WTC11 (cell line): Measurements from ENCODE around the gene KCNB1. TPM values are rescaled to one million over a fixed set of nuclear protein-coding genes. Genes with fewer than 3 reads are reported as not detected.

Experiments
- ATAC-seq: fragments of 200-7000 bp; cut with Tn5 transposase; 2 replicates; pipeline ENCODE4 v1.10.0; 2021; ENCODE audit warnings: mild to moderate bottlenecking, moderate library complexity
- CTCF ChIA-PET: fragments of 300-600 bp; sonication (Branson Sonifier 250); formaldehyde crosslinking; loops from one replicate; lab custom pipeline; 2021; ENCODE audit warnings: antibody characterized with exemption; lab: Charles Lee
- POLR2A ChIA-PET: fragments of 350-600 bp; sonication (Branson Sonifier 250); formaldehyde crosslinking; loops from one replicate; lab custom pipeline; 2021; ENCODE audit warnings: antibody characterized with exemption; lab: Charles Lee
- DNase-seq: peaks from one replicate; pipeline ENCODE4 v3.0.0; 2021; ENCODE audit warnings: low spot score
- H3K27ac Mint-ChIP-seq: 2 replicates; pipeline ENCODE4 v1.8.0; 2021; ENCODE audit warnings: mixed read lengths
- H3K27me3 Mint-ChIP-seq: 2 replicates; pipeline ENCODE4 v1.8.0; 2021; ENCODE audit warnings: low read depth, mild to moderate bottlenecking, moderate library complexity, mixed read lengths
- H3K36me3 Mint-ChIP-seq: 2 replicates; pipeline ENCODE4 v1.8.0; 2021; ENCODE audit warnings: mixed read lengths
- H3K4me1 Mint-ChIP-seq: 2 replicates; pipeline ENCODE4 v1.8.0; 2022; ENCODE audit warnings: mixed read lengths
- H3K4me3 Mint-ChIP-seq: 2 replicates; pipeline ENCODE4 v1.8.0; 2021; ENCODE audit warnings: mild to moderate bottlenecking, moderate library complexity, mixed read lengths
- H3K9me3 Mint-ChIP-seq: 2 replicates; pipeline ENCODE4 v1.8.0; 2021; ENCODE audit warnings: mixed read lengths
- FOXJ3 ChIP-seq: sonication (generic); formaldehyde crosslinking; IDR thresholded peaks from 2 replicates; pipeline ENCODE4 v1.9.0; 2021; ENCODE audit warnings: missing genetic modification reagents, mild to moderate bottlenecking, borderline replicate concordance
- FOXP1 ChIP-seq: sonication (generic); formaldehyde crosslinking; IDR thresholded peaks from 2 replicates; pipeline ENCODE4 v1.8.0; 2022; ENCODE audit warnings: missing genetic modification reagents, mild to moderate bottlenecking, moderate library complexity, borderline replicate concordance
- GRHL2 ChIP-seq: fragments of 250-450 bp; sonication (Bioruptor Pico); IDR thresholded peaks from 2 replicates; pipeline ENCODE4 v1.8.0; 2022; ENCODE audit warnings: mild to moderate bottlenecking, moderate library complexity; ENCODE audit not compliant: insufficient replicate concordance, severe bottlenecking
- NFE2L1 ChIP-seq: sonication (generic); formaldehyde crosslinking; IDR thresholded peaks from 2 replicates; pipeline ENCODE4 v1.8.1; 2023; ENCODE audit warnings: missing genetic modification reagents
- NR2C2 ChIP-seq: sonication (generic); formaldehyde crosslinking; IDR thresholded peaks from 2 replicates; pipeline ENCODE4 v1.8.0; 2022; ENCODE audit warnings: mild to moderate bottlenecking, missing genetic modification reagents
- OVOL2 ChIP-seq: fragments of 250-450 bp; sonication (Bioruptor Pico); IDR thresholded peaks from 2 replicates; pipeline ENCODE4 v1.9.0; 2021; ENCODE audit warnings: mild to moderate bottlenecking, borderline replicate concordance
- PRDM15 ChIP-seq: sonication (generic); formaldehyde crosslinking; IDR thresholded peaks from 2 replicates; pipeline ENCODE4 v1.8.0; 2022; ENCODE audit warnings: missing genetic modification reagents
- SMAD3 ChIP-seq: sonication (generic); formaldehyde crosslinking; IDR thresholded peaks from 2 replicates; pipeline ENCODE4 v1.8.0; 2022; ENCODE audit warnings: missing genetic modification reagents, mild to moderate bottlenecking, borderline replicate concordance
- TCF7 ChIP-seq: sonication (generic); formaldehyde crosslinking; IDR thresholded peaks from 2 replicates; pipeline ENCODE4 v1.8.0; 2022; ENCODE audit warnings: mild to moderate bottlenecking, low read depth, missing genetic modification reagents, moderate library complexity
- USF2 ChIP-seq: sonication (generic); formaldehyde crosslinking; IDR thresholded peaks from 2 replicates; pipeline ENCODE4 v1.8.1; 2023; ENCODE audit warnings: mild to moderate bottlenecking, missing genetic modification reagents, moderate library complexity
- ZNF532 ChIP-seq: fragments of 250-450 bp; sonication (Bioruptor Pico); IDR thresholded peaks from 2 replicates; pipeline ENCODE4 v1.9.0; 2021; ENCODE audit warnings: mild to moderate bottlenecking, borderline replicate concordance
- total RNA-seq: library from RNA; stranded (reverse); gene quantifications from 3 replicates; pipeline ENCODE4 v1.2.3, GENCODE V29; 2021
- TF ChIP-seq, protein P1 (sequence below): fragments of 250-450 bp; sonication (Bioruptor Pico); conservative IDR thresholded peaks from 2 replicates; pipeline ENCODE4 v1.9.0; 2021; ENCODE audit warnings: mild to moderate bottlenecking
- TF ChIP-seq, protein P2 (sequence below): sonication (generic); formaldehyde crosslinking; IDR thresholded peaks from 2 replicates; pipeline ENCODE4 v1.8.1; 2022; ENCODE audit warnings: low read depth, missing genetic modification reagents, borderline replicate concordance
- TF ChIP-seq, protein P3 (sequence below): sonication (generic); formaldehyde crosslinking; IDR thresholded peaks from 2 replicates; pipeline ENCODE4 v1.8.0; 2022; ENCODE audit warnings: mild to moderate bottlenecking, missing genetic modification reagents
- TF ChIP-seq, protein P4 (sequence below): fragments of 250-450 bp; sonication (Bioruptor Pico); IDR thresholded peaks from 2 replicates; pipeline ENCODE4 v1.8.0; 2021; ENCODE audit warnings: mild to moderate bottlenecking
- TF ChIP-seq, protein P5 (sequence below): fragments of 200-600 bp; IDR thresholded peaks from 2 replicates; pipeline ENCODE4 v1.8.0; 2022; ENCODE audit warnings: antibody characterized with exemption

KCNB1 gene
- total RNA-seq, 1 experiment from 2014 or later, result 1.1 TPM

- ATAC-seq (no peak), DNase-seq (no peak)
- Mint-ChIP-seq H3K27ac (no peak overlapping the region), H3K9me3 (peaks cover 7% of the 10 kb centered on the region), H3K4me3 (no peak overlapping the region), H3K4me1 (no peaks in the 10 kb centered on the region), H3K27me3 (no peaks in the 10 kb centered on the region), H3K36me3 (peaks cover 37% of the 10 kb centered on the region)
- TF ChIP-seq NFE2L1 (no peak), FOXP1 (no peak), PRDM15 (CRISPR knock-in tag) (no peak), GRHL2 (CRISPR knock-in tag) (no peak), ZNF532 (CRISPR knock-in tag) (no peak), TCF7 (no peak), OVOL2 (no peak), USF2 (CRISPR knock-in tag) (no peak), NR2C2 (no peak), SMAD3 (CRISPR knock-in tag) (no peak), FOXJ3 (CRISPR knock-in tag) (no peak)
- TF ChIP-seq, protein P1, sequence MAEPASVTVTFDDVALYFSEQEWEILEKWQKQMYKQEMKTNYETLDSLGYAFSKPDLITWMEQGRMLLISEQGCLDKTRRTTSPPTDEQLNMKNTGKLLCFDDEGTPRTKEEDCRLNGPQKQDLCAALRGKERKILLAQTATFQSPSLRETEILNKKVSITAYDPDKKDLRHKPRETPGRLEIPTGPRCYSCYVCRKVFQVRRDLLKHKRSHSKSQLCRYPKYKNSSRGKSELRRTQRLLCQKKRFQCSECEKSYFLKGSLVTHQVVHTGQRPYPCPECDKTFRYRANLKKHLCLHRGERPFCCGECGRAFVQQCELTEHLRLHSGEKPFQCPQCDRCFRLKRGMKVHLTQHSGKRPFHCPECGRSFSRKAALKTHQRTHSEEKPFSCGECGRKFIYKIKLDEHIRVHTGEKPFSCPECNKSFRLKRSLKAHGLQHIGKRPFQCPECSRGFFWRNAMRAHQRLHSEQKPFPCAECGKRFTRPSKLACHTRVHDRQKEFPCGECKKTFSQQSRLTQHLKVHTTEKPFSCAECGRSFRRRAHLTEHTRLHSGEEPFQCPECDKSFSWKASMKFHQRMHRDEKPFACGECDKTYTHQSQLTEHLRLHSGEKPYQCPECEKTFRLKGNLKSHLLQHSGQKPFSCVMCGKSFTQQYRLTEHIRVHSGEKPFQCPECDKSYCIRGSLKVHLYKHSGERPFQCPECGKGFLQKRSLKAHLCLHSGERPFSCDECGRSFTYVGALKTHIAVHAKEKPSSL (CRISPR knock-in tag), result no peak
- TF ChIP-seq, protein P2, sequence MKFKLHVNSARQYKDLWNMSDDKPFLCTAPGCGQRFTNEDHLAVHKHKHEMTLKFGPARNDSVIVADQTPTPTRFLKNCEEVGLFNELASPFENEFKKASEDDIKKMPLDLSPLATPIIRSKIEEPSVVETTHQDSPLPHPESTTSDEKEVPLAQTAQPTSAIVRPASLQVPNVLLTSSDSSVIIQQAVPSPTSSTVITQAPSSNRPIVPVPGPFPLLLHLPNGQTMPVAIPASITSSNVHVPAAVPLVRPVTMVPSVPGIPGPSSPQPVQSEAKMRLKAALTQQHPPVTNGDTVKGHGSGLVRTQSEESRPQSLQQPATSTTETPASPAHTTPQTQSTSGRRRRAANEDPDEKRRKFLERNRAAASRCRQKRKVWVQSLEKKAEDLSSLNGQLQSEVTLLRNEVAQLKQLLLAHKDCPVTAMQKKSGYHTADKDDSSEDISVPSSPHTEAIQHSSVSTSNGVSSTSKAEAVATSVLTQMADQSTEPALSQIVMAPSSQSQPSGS (CRISPR knock-in tag), result no peak
- TF ChIP-seq, protein P3, sequence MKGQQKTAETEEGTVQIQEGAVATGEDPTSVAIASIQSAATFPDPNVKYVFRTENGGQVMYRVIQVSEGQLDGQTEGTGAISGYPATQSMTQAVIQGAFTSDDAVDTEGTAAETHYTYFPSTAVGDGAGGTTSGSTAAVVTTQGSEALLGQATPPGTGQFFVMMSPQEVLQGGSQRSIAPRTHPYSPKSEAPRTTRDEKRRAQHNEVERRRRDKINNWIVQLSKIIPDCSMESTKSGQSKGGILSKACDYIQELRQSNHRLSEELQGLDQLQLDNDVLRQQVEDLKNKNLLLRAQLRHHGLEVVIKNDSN (CRISPR knock-in tag), result no peak
- TF ChIP-seq, protein P4, sequence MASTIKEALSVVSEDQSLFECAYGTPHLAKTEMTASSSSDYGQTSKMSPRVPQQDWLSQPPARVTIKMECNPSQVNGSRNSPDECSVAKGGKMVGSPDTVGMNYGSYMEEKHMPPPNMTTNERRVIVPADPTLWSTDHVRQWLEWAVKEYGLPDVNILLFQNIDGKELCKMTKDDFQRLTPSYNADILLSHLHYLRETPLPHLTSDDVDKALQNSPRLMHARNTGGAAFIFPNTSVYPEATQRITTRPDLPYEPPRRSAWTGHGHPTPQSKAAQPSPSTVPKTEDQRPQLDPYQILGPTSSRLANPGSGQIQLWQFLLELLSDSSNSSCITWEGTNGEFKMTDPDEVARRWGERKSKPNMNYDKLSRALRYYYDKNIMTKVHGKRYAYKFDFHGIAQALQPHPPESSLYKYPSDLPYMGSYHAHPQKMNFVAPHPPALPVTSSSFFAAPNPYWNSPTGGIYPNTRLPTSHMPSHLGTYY, result no peak
- TF ChIP-seq, protein P5, sequence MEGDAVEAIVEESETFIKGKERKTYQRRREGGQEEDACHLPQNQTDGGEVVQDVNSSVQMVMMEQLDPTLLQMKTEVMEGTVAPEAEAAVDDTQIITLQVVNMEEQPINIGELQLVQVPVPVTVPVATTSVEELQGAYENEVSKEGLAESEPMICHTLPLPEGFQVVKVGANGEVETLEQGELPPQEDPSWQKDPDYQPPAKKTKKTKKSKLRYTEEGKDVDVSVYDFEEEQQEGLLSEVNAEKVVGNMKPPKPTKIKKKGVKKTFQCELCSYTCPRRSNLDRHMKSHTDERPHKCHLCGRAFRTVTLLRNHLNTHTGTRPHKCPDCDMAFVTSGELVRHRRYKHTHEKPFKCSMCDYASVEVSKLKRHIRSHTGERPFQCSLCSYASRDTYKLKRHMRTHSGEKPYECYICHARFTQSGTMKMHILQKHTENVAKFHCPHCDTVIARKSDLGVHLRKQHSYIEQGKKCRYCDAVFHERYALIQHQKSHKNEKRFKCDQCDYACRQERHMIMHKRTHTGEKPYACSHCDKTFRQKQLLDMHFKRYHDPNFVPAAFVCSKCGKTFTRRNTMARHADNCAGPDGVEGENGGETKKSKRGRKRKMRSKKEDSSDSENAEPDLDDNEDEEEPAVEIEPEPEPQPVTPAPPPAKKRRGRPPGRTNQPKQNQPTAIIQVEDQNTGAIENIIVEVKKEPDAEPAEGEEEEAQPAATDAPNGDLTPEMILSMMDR, result no peak
- CTCF ChIA-PET, result interaction anchor here (0.6 to 1.4 kb wide), 2 partner anchors 16 to 61 kb away, joined by 3 to 6 read pairs; no protein-coding TSS in a partner anchor
- POLR2A ChIA-PET, result no interaction called here
Observed at GRCh38 chr20:49526056-49526455, 43.6 kb upstream of the KCNB1 start.
